Right atrium auricular region (tissue), 2 donors: ENCODE measurements around the gene CXCR6. TPM values are rescaled to one million over a fixed set of nuclear protein-coding genes. Genes with fewer than 3 reads are reported as not detected.

Experiments used
- DNase-seq: peaks from one replicate; pipeline ENCODE4 v3.0.0-alpha.2; 2019; ENCODE audit warnings: low spot score
- H3K27ac ChIP-seq, 2 donors: fragments of 200-600 bp; sonication (generic); 1 replicate in 1 of 2; 2 replicates in 1 of 2; pipeline ENCODE4 v1.5.1; 2016 to 2019
- H3K27me3 ChIP-seq, 2 donors: fragments of 200-600 bp; sonication (generic); one replicate each; pipeline versions ENCODE4 v1.5.1 to v1.6.0; 2017 to 2019
- H3K36me3 ChIP-seq: fragments of 200-600 bp; sonication (generic); one replicate; pipeline ENCODE4 v1.5.1; 2016
- H3K4me1 ChIP-seq, 2 donors: fragments of 200-600 bp; sonication (generic); one replicate each; pipeline versions ENCODE4 v1.5.1 to v1.6.0; 2017 to 2019
- H3K4me3 ChIP-seq, 2 donors: fragments of 200-600 bp; sonication (generic); 1 replicate in 1 of 2; 2 replicates in 1 of 2; pipeline ENCODE4 v1.5.1; 2017 to 2019; ENCODE audit warnings: mild to moderate bottlenecking in 1 of 2, moderate library complexity in 1 of 2
- H3K9me3 ChIP-seq, 2 donors: fragments of 200-600 bp; sonication (generic); one replicate each; pipeline ENCODE4 v1.5.1; 2019
- total RNA-seq, 2 donors: library from RNA; depleted of rRNA; stranded (reverse); fragments of >200 nt; gene quantifications; one replicate each; pipeline ENCODE4 v1.1.0, GENCODE V29; 2016
- TF ChIP-seq, protein P1 (sequence below), 2 donors: fragments of 200-600 bp; sonication (generic); IDR thresholded peaks; one replicate each; pipeline ENCODE4 v1.5.1; 2019; ENCODE audit warnings: antibody characterized with exemption in 2 of 2

CXCR6 gene
- total RNA-seq, 2 donors from 2014 or later = 1.2 TPM; not detected in 1

DNA sequence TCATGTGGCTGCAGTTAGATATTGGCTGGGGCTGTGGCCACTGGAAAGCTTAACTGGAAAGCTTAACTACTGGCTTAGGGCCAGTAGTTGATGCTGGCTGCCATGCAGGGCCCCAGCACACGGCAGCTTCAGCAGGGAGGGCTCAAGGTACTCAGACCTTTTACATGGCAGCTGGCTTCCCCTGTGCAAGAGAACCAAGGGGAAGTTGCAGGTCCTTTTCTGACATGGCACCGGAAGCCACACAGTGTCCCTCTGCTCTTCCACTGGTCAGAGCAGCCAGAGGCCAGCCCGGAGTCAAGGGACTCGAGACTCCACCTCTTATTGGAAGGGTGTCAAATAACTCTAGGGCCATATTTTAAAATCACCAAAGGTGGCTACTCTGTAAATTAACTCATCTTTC, 32.4 kb upstream of the CXCR6 start:
- TF ChIP-seq, protein P1, sequence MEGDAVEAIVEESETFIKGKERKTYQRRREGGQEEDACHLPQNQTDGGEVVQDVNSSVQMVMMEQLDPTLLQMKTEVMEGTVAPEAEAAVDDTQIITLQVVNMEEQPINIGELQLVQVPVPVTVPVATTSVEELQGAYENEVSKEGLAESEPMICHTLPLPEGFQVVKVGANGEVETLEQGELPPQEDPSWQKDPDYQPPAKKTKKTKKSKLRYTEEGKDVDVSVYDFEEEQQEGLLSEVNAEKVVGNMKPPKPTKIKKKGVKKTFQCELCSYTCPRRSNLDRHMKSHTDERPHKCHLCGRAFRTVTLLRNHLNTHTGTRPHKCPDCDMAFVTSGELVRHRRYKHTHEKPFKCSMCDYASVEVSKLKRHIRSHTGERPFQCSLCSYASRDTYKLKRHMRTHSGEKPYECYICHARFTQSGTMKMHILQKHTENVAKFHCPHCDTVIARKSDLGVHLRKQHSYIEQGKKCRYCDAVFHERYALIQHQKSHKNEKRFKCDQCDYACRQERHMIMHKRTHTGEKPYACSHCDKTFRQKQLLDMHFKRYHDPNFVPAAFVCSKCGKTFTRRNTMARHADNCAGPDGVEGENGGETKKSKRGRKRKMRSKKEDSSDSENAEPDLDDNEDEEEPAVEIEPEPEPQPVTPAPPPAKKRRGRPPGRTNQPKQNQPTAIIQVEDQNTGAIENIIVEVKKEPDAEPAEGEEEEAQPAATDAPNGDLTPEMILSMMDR (IDR thresholded peaks at IDR 0.05) = no peak
- Histone ChIP-seq H3K4me3 (no peak overlapping the region), H3K27ac (no peak overlapping the region), H3K4me1 (peaks cover 0 to 3% of the 10 kb centered on the region in 2 donors), H3K27me3 (no peaks in the 10 kb centered on the region), H3K36me3 (no peaks in the 10 kb centered on the region), H3K9me3 (no peaks in the 10 kb centered on the region)
- no peak for DNase-seq

DNA sequence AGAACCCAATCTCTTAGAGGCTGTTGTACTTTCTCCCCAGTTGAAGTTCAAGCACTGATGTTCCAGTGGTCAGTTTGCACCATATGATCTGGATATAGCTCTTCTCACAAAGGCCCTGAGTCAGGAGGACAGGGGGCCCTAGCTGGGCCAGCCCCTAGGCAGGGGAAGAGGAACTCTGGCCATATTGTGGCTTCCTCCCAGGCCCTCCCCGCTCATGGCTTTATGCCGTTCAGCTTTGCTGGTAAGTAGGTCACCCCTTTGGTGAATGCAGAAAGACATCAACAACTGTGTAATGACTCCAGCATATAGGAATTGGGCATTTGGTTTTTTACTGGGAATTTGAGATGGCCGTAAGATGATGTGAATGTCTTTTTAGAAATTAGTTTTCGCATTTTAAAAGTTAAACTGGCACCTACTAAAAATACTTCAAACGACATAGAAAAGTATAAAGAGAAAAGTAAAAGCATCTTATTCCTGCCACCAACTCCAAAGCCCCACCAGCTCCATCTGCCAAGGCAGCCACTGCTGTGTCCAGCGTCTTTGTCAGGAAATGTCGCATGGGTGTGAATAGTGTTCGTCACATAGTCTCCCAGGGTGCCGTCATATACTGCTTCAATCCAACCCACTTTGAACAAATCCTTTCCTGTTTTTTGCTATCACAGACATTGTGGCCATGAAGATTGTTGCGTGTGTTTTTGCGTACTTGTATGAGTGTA, 31.6 kb upstream of the CXCR6 start:
- H3K9me3 ChIP-seq = no peaks in the 10 kb centered on the region
- H3K36me3 ChIP-seq = no peaks in the 10 kb centered on the region
- DNase-seq = no peak
- peaks cover 0 to 5% of the 10 kb centered on the region in 2 donors for H3K4me1 ChIP-seq
- no peak overlapping the region for H3K4me3 ChIP-seq
- no peaks in the 10 kb centered on the region for H3K27me3 ChIP-seq
- TF ChIP-seq, protein P1 (IDR thresholded peaks at IDR 0.05) = no peak
- no peak overlapping the region for H3K27ac ChIP-seq

DNA sequence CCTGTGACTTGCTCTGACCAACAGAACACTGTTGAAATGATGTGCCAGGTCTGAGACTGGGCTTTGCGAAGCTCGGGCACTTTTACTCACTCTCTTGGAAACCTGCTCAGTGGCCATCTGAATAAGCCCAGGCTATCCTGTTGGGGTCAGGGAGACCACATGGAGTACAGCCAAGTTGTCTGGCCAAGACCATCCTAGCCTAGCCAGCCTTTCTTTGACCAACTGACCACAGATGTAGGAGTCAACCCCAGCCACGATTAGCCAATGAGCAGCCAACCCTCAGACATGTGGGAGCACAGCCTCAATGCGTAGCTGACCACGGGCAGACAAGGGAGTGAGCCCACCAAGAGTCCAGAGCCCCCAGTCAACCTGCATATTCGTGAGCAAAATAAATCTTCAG, 30.8 kb upstream of the CXCR6 start:
- no peaks in the 10 kb centered on the region for H3K36me3 ChIP-seq
- no peak overlapping the region for H3K27ac ChIP-seq
- no peak overlapping the region for H3K4me3 ChIP-seq
- TF ChIP-seq, protein P1 (IDR thresholded peaks at IDR 0.05) = no peak
- DNase-seq = no peak
- H3K27me3 ChIP-seq = no peaks in the 10 kb centered on the region
- H3K9me3 ChIP-seq = no peaks in the 10 kb centered on the region
- H3K4me1 ChIP-seq = peaks cover 0 to 5% of the 10 kb centered on the region in 2 donors

DNA sequence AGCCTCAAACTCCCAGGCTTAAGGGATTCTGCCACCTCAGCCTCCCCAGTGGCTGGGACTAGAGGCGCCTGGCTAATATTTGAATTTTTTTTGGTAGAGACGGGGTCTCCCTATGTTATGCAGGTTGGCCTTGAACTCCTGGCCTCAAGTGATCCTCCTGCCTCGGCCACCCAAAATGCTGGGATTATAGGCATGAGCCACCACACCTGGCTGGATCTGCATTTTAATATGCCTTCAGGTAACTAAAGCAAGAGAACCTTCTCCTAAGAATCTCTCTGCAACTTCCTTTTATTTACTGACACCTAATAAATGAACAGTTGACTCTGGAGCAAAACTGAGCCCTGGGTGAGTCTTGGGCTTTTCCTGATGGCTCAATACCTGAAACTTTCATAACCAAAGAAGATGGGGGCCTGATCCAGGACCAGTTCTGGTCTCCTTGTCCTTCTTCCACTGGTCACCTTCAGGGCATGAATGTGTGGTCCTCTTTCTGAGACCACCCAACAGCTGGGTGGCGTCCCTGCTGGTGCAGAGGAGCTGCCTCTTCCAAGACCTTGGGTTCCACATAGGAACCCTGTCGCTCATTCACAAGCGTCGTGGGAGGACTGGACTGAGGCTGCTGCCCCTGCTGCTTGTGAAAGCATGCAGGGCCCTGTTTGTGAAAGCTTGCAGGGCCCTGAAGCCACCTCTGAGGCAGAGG, 28.8 kb upstream of the CXCR6 start:
- H3K27ac ChIP-seq = no peak overlapping the region
- TF ChIP-seq, protein P1 (IDR thresholded peaks at IDR 0.05) = no peak
- H3K9me3 ChIP-seq = no peaks in the 10 kb centered on the region
- peaks cover 0 to 5% of the 10 kb centered on the region in 2 donors for H3K4me1 ChIP-seq
- H3K36me3 ChIP-seq = no peaks in the 10 kb centered on the region
- no peak for DNase-seq
- no peak overlapping the region for H3K4me3 ChIP-seq
- H3K27me3 ChIP-seq = no peaks in the 10 kb centered on the region

DNA sequence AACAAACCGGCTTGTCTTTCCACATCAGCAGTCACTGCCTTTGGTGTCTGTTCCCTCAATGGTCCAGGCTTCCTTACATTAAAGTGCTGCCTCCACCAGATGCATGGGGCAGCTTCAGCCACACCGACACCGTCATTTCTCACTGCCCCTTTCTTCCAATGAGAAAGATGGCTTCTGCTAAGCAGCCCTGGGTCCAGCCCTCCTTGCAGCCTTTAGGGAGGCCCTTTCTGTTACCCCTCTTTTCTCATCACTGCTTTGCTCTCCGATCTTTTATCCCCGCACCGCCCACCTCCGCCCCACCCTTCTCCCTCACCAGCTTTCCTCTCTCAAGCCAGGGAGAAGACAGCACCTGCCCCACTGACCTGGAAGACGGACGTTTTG, 28.2 kb upstream of the CXCR6 start:
- TF ChIP-seq, protein P1 (IDR thresholded peaks at IDR 0.05) = no peak
- Histone ChIP-seq H3K27ac (no peak overlapping the region), H3K4me1 (peaks cover 0 to 5% of the 10 kb centered on the region in 2 donors), H3K36me3 (peaks cover 5% of the 10 kb centered on the region), H3K4me3 (no peak overlapping the region), H3K27me3 (no peaks in the 10 kb centered on the region), H3K9me3 (no peaks in the 10 kb centered on the region)
- no peak for DNase-seq
